K562 (cell line): ENCODE data around the gene PLD3. TPM values are rescaled to one million over a fixed set of nuclear protein-coding genes. Genes with fewer than 3 reads are reported as not detected.

ENCODE experiments used
- ATAC-seq: fragments of 200-7000 bp; cut with Tn5 transposase; 3 replicates; pipeline ENCODE4 v1.9.1; 2020; ENCODE audit warnings: moderate library complexity
- BruUV-seq: library from RNA; stranded (reverse); fragments of 400-500 nt; replicated peaks from 2 replicates; lab custom pipeline; 2021; lab: Mats Ljungman, UMichigan
- CTCF ChIA-PET: fragments of 300-600 bp; formaldehyde crosslinking; extraction: SDS; loops from one replicate; lab custom pipeline; 2021; ENCODE audit warnings: low intra/inter-chr PET ratio; lab: Yijun Ruan, JAX
- POLR2A ChIA-PET: fragments of 300-600, 350-650 bp; sonication (Branson Sonifier 250); formaldehyde crosslinking; extraction: SDS; loops from one replicate; lab custom pipeline; 2021; ENCODE audit warnings: antibody characterized with exemption, inconsistent platforms; lab: Yijun Ruan, JAX
- DNase-seq, 4 experiments: peaks; one replicate each; pipeline versions ENCODE4 v3.0.0 to v3.0.0-alpha.2; 2011 to 2018; ENCODE audit warnings: low spot score in 3 of 4, mixed read lengths in 3 of 4; ENCODE audit errors: extremely low read depth in 1 of 4
- FAIRE-seq: peaks from 2 replicates; lab custom pipeline; 2011; peaks lifted over from hg19 to GRCh38; lab: Jason Lieb, UNC
- H2AFZ ChIP-seq: 2 replicates; pipeline ENCODE4 v1.6.0; 2011; ENCODE audit warnings: low read depth, low read length, control low read depth, inconsistent platforms
- H3K27ac ChIP-seq: fragments of 200-600 bp; 3 replicates; pipeline ENCODE4 v1.8.0; 2011; ENCODE audit warnings: low read depth, mild to moderate bottlenecking, control low read depth, inconsistent platforms, low read length, moderate library complexity, mixed read lengths; ENCODE audit errors: extremely low read depth
- H3K27me3 ChIP-seq, 2 experiments: fragments of 300-600 bp in 1 of 2; 2 replicates in 1 of 2; 3 replicates in 1 of 2; pipeline versions ENCODE4 v1.6.0 to v1.8.0; 2011; ENCODE audit warnings: inconsistent platforms in 2 of 2, low read length in 2 of 2, mild to moderate bottlenecking in 1 of 2, mixed read lengths in 1 of 2, moderate library complexity in 1 of 2; ENCODE audit not compliant: control insufficient read depth in 2 of 2, insufficient read depth in 2 of 2
- H3K36me3 ChIP-seq: fragments of 300-600 bp; 3 replicates; pipeline ENCODE4 v1.8.0; 2011; ENCODE audit warnings: mild to moderate bottlenecking, low read length, inconsistent platforms; ENCODE audit not compliant: control insufficient read depth, insufficient read depth
- H3K4me1 ChIP-seq, 2 experiments: fragments of 200-600 bp in 1 of 2; replicated peaks in 1 of 2; 2 replicates in 1 of 2; 3 replicates in 1 of 2; pipeline versions ENCODE4 v1.5.1 to v1.8.0; 2011; ENCODE audit warnings: inconsistent platforms in 2 of 2, low read length in 2 of 2, mild to moderate bottlenecking in 1 of 2, mixed read lengths in 1 of 2, moderate library complexity in 1 of 2; ENCODE audit not compliant: control insufficient read depth in 2 of 2, insufficient read depth in 2 of 2
- H3K4me2 ChIP-seq: 2 replicates; pipeline ENCODE4 v1.6.1; 2011; ENCODE audit warnings: low read length, control low read depth, inconsistent platforms, mixed read lengths; ENCODE audit not compliant: insufficient read depth
- H3K4me3 ChIP-seq: fragments of 200-600 bp; sonication (generic), shearing (Covaris generic); 2 replicates; pipeline ENCODE4 v1.5.1; 2016; ENCODE audit warnings: control low read depth, inconsistent platforms
- H3K79me2 ChIP-seq: fragments of 200-600 bp; 3 replicates; pipeline ENCODE4 v1.8.0; 2011; ENCODE audit warnings: low read length, inconsistent platforms; ENCODE audit not compliant: control insufficient read depth, insufficient read depth
- H3K9ac ChIP-seq, 2 experiments: 2 replicates each; pipeline versions ENCODE4 v1.6.0 to v1.6.1; 2011; ENCODE audit warnings: low read depth in 2 of 2, low read length in 2 of 2, control low read depth in 1 of 2, inconsistent platforms in 1 of 2, mild to moderate bottlenecking in 1 of 2, mixed read lengths in 1 of 2; ENCODE audit not compliant: insufficient read depth in 1 of 2
- H3K9me1 ChIP-seq: one replicate; pipeline ENCODE4 v1.6.0; 2011; ENCODE audit warnings: inconsistent platforms, mild to moderate bottlenecking, low read length, moderate library complexity; ENCODE audit not compliant: control insufficient read depth, insufficient read depth
- H3K9me3 ChIP-seq: replicated peaks from 2 replicates; pipeline ENCODE4 v1.5.1; 2011; ENCODE audit warnings: low read depth, low read length, inconsistent platforms; ENCODE audit not compliant: control insufficient read depth, insufficient read depth
- H4K20me1 ChIP-seq: replicated peaks from 2 replicates; pipeline ENCODE4 v1.6.1; 2011; ENCODE audit warnings: low read length, inconsistent platforms, mixed read lengths; ENCODE audit not compliant: control insufficient read depth, insufficient read depth
- GATAD2B ChIP-seq: fragments of 450-650 bp; IDR thresholded peaks from 2 replicates; pipeline ENCODE4 v1.6.1; 2017; ENCODE audit warnings: mild to moderate bottlenecking, borderline replicate concordance
- HNRNPLL ChIP-seq: fragments of 200-400 bp; formaldehyde crosslinking; IDR thresholded peaks from 2 replicates; pipeline ENCODE4 v1.6.1; 2017; ENCODE audit warnings: low read length, low read depth, mild to moderate bottlenecking; ENCODE audit not compliant: poor library complexity, severe bottlenecking
- MLLT1 ChIP-seq, 2 experiments: fragments of 450-650 bp; IDR thresholded peaks; 2 replicates each; pipeline ENCODE4 v1.6.1; 2016
- NFE2L1 ChIP-seq: fragments of 450-650 bp; IDR thresholded peaks from 2 replicates; pipeline ENCODE4 v1.6.1; 2016; ENCODE audit warnings: missing genetic modification characterization, low read depth, mild to moderate bottlenecking, missing compliant biosample characterization, moderate library complexity, borderline replicate concordance
- NR2F6 ChIP-seq: fragments of 450-650 bp; formaldehyde crosslinking; IDR thresholded peaks from 2 replicates; pipeline ENCODE4 v1.4.0; 2020; ENCODE audit warnings: mild to moderate bottlenecking
- RBFOX2 ChIP-seq: fragments of 200-400 bp; formaldehyde crosslinking; IDR thresholded peaks from 2 replicates; pipeline ENCODE4 v1.6.1; 2017; ENCODE audit warnings: low read depth, mild to moderate bottlenecking, low read length, moderate library complexity
- TAF7 ChIP-seq: fragments of 450-650 bp; IDR thresholded peaks from 2 replicates; pipeline ENCODE4 v1.6.1; 2016; ENCODE audit warnings: missing genetic modification characterization, missing compliant biosample characterization
- ZFX ChIP-seq: sonication (generic); formaldehyde crosslinking; IDR thresholded peaks from 2 replicates; pipeline ENCODE4 v1.8.0; 2022; ENCODE audit warnings: mild to moderate bottlenecking, missing genetic modification reagents, moderate library complexity
- ZNF23 ChIP-seq: fragments of 250-450 bp; sonication (Bioruptor Pico); IDR thresholded peaks from 2 replicates; pipeline ENCODE4 v1.4.0; 2020; ENCODE audit warnings: mild to moderate bottlenecking
- ZNF274 ChIP-seq: IDR thresholded peaks from 2 replicates; pipeline ENCODE4 v1.6.1; 2011; ENCODE audit warnings: low read depth, mild to moderate bottlenecking, low read length, moderate library complexity, borderline replicate concordance
- ZNF444 ChIP-seq: fragments of 250-450 bp; sonication (Bioruptor Pico); IDR thresholded peaks from 2 replicates; pipeline ENCODE4 v1.4.0; 2020; ENCODE audit warnings: mild to moderate bottlenecking, moderate library complexity
- WGBS: fragments of 100-300 bp; shearing (Covaris generic); methylation state at CpG from one replicate; pipeline ENCODE4 v1.1.6; 2016; ENCODE audit warnings: low coverage, mixed read lengths; ENCODE audit not compliant: insufficient coverage; ENCODE audit errors: missing lambda C conversion rate; 5-methylcytosine and 5-hydroxymethylcytosine counted together
- in situ Hi-C: fragments of 300-500 bp; cut with MboI; formaldehyde crosslinking; loops from 4 replicates; pipeline ENCODE4 v1.15.0; 2018; ENCODE audit warnings: inconsistent platforms, mixed read lengths
- intact Hi-C: fragments of 100-400 bp; cut with micrococcal nuclease; formaldehyde crosslinking; loops from 2 replicates; pipeline ENCODE4 v1.14.2; 2022
- polyA plus RNA-seq, 8 experiments: library from polyadenylated mRNA; depleted of rRNA in 4 of 8; stranded (reverse) in 5 of 8; unstranded in 3 of 8; fragments of >200 nt; fragmentation: Nextera tagmentation in 2 of 8; fragmentation: Illumina TruSeq in 1 of 8; extraction: Ambion mirVana in 2 of 8; extraction: Trizol in 1 of 8; gene quantifications; 2 replicates each; pipeline versions ENCODE4 v1.2.1 to v1.2.3, GENCODE V29; 2011 to 2014; ENCODE audit warnings: inconsistent platforms in 1 of 8, missing spikeins in 1 of 8
- total RNA-seq, 7 experiments: library from RNA; depleted of rRNA in 6 of 7; stranded (reverse); fragments of >200 nt in 6 of 7; fragmentation: Illumina TruSeq in 2 of 7; extraction: Trizol in 2 of 7; gene quantifications; 2 replicates each; pipeline versions ENCODE4 v1.2.1 to v1.2.3, GENCODE V29; 2011 to 2021; ENCODE audit warnings: low replicate concordance in 1 of 7
- TF ChIP-seq, protein P1 (sequence below): fragments of 450-650 bp; IDR thresholded peaks from 2 replicates; pipeline ENCODE4 v1.6.1; 2016; ENCODE audit warnings: missing biosample characterization, missing genetic modification characterization

PLD3 gene
- total and polyA plus RNA-seq, 9 of the 15 experiments (the other 6 are each of a cell fraction or from before 2014, with no cell fraction given), result 2.3 to 128 (median 72.7) TPM

- BruUV-seq, result no TSS peak
- Histone ChIP-seq H3K79me2 (no peaks in the 10 kb centered on the region), H2AFZ (no peak overlapping the region), H3K9me1 (no peaks in the 10 kb centered on the region), H3K4me3 (no peak overlapping the region), H4K20me1 (no peaks in the 10 kb centered on the region), H3K9me3 (no peaks in the 10 kb centered on the region), H3K4me1 (peaks cover 0 to 4% of the 10 kb centered on the region in 2 experiments; a peak in 1 of 5 replicates), H3K9ac (no peak overlapping the region; a peak in 1 of 4 replicates), H3K4me2 (no peak overlapping the region), H3K36me3 (peaks cover 87% of the 10 kb centered on the region), H3K27ac (no peak overlapping the region), H3K27me3 (no peaks in the 10 kb centered on the region)
- FAIRE-seq, result no peak
- ChIA-PET CTCF (no interaction called here), POLR2A (interaction anchor here (1.2 kb wide), 1 partner anchor 8 kb away, joined by 3 read pairs; no protein-coding TSS in a partner anchor)
- no peak for DNase-seq
- WGBS, result 90% methylated on average over 14 of the region's 15 CpGs
- TF ChIP-seq RBFOX2 (0 out of 2 replicates have a peak, but pooled peaks have one; percentile 21), ZNF444 (no peak)
- ATAC-seq, result no peak
- intact Hi-C loops (no loop called here), in situ Hi-C loops (no loop called here)
Measured at GRCh38 chr19:40322951-40323615, 25.4 kb upstream of the PLD3 start.

GRCh38 chr19:40323705-40324104, 24.8 kb upstream of the PLD3 start:
- no peaks in the 10 kb centered on the region for H4K20me1 ChIP-seq
- no peak overlapping the region for H3K27ac ChIP-seq
- FAIRE-seq, result no peak
- no peaks in the 10 kb centered on the region for H3K9me1 ChIP-seq
- in situ Hi-C loops, result no loop called here
- intact Hi-C loops, result no loop called here
- no TSS peak for BruUV-seq
- WGBS, result 88% methylated on average over 13 of the region's 13 CpGs
- no peaks in the 10 kb centered on the region for H3K79me2 ChIP-seq
- H3K27me3 ChIP-seq, result no peaks in the 10 kb centered on the region
- CTCF ChIA-PET, result no interaction called here
- no peaks in the 10 kb centered on the region for H3K9me3 ChIP-seq
- H3K9ac ChIP-seq, result peak overlapping the region in 1 of 2 experiments; percentile 26; a peak in 1 of 4 replicates
- H3K4me2 ChIP-seq, result no peak overlapping the region
- H3K4me3 ChIP-seq, result no peak overlapping the region
- H3K36me3 ChIP-seq, result peaks cover 87% of the 10 kb centered on the region
- no peak for DNase-seq
- POLR2A ChIA-PET, result no interaction called here
- H2AFZ ChIP-seq, result no peak overlapping the region
- peaks cover 0 to 4% of the 10 kb centered on the region in 2 experiments; a peak in 1 of 5 replicates for H3K4me1 ChIP-seq
- ATAC-seq, result no peak
- TF ChIP-seq MLLT1 (IDR thresholded peaks at IDR 0.05) (no peak), ZNF274 (no peak), GATAD2B (no peak), HNRNPLL (no peak), NFE2L1 (tag) (no peak), ZNF23 (CRISPR knock-in tag) (no peak), ZFX (CRISPR knock-in tag) (no peak), NR2F6 (no peak), TAF7 (tag) (no peak)
- TF ChIP-seq, protein P1, sequence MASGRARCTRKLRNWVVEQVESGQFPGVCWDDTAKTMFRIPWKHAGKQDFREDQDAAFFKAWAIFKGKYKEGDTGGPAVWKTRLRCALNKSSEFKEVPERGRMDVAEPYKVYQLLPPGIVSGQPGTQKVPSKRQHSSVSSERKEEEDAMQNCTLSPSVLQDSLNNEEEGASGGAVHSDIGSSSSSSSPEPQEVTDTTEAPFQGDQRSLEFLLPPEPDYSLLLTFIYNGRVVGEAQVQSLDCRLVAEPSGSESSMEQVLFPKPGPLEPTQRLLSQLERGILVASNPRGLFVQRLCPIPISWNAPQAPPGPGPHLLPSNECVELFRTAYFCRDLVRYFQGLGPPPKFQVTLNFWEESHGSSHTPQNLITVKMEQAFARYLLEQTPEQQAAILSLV (tag), result no peak
